Measurements from ENCODE around the gene IL11RA.

DNA sequence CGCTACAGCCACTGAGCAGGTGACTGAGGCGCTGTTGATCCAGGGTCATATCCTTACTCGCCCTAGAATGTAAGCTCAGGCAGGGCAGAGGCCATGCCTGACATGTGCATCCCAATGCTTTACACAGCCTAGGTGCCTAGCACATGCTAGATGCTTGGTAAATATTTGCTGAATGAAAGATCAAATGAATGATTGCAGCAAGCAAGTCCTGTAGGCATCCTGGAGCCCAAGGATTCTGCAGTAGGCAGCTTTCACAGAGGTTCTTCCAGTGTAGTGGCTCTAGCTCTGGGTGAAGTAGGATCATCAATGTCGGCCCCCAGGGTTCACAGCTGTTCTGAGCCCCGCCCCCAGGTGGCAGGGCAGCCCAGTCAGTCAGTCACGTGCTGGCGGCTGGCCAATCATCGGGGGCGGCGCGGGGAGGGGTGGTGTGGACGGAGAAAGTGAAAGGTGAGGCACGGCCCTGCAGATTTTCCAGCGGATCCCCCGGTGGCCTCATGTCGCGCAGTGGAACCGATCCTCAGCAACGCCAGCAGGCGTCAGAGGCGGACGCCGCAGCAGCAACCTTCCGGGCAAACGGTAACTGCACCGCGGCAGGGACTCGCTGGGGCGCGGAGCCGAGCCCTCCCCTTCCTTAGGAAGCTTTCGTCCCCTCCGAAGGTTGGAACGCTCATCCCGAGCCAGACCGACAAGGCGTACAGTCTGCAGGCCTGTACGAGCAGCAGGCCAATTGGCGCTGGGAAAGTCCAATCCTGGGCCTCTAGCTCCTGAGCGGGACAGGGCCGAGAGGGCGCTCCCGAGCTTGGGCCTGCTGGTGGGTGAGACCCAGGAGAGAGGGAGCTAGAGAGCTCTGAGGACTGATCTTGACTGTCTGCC, 5.5 kb upstream of the IL11RA start, which contains the start of gene GALT:
- TF ChIP-seq EZH2 (IDR thresholded peaks at IDR 0.05; ENCODE audit: insufficient read depth, low read length): no peak
- TF ChIP-seq, protein P1, sequence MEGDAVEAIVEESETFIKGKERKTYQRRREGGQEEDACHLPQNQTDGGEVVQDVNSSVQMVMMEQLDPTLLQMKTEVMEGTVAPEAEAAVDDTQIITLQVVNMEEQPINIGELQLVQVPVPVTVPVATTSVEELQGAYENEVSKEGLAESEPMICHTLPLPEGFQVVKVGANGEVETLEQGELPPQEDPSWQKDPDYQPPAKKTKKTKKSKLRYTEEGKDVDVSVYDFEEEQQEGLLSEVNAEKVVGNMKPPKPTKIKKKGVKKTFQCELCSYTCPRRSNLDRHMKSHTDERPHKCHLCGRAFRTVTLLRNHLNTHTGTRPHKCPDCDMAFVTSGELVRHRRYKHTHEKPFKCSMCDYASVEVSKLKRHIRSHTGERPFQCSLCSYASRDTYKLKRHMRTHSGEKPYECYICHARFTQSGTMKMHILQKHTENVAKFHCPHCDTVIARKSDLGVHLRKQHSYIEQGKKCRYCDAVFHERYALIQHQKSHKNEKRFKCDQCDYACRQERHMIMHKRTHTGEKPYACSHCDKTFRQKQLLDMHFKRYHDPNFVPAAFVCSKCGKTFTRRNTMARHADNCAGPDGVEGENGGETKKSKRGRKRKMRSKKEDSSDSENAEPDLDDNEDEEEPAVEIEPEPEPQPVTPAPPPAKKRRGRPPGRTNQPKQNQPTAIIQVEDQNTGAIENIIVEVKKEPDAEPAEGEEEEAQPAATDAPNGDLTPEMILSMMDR (IDR thresholded peaks at IDR 0.05; ENCODE audit: insufficient read depth, low read depth, low read length): no peak
